ENCODE data around the gene MAPRE3. TPM values are rescaled to one million over a fixed set of nuclear protein-coding genes. Genes with fewer than 3 reads are reported as not detected.

MAPRE3 gene
- total RNA-seq, 1 donor from 2014 or later: 14.4 TPM

GRCh38 chr2:26964446-26965130 is 5.8 kb upstream of the MAPRE3 start:
- no peak overlapping the region for H3K4me3 Mint-ChIP-seq
- peaks cover 6% of the 10 kb centered on the region for H3K4me1 Mint-ChIP-seq (ENCODE audit: unreplicated experiment)
- H3K36me3 Mint-ChIP-seq: no peaks in the 10 kb centered on the region
- no peaks in the 10 kb centered on the region for H3K9me3 Mint-ChIP-seq
- peaks cover 54% of the 10 kb centered on the region for H3K27me3 Mint-ChIP-seq
- no peak for DNase-seq (ENCODE audit: extremely low spot score, unreplicated experiment)
- TF ChIP-seq CTCF (conservative IDR thresholded peaks at IDR 0.05): no peak
- H3K27ac Mint-ChIP-seq: no peak overlapping the region

DNA sequence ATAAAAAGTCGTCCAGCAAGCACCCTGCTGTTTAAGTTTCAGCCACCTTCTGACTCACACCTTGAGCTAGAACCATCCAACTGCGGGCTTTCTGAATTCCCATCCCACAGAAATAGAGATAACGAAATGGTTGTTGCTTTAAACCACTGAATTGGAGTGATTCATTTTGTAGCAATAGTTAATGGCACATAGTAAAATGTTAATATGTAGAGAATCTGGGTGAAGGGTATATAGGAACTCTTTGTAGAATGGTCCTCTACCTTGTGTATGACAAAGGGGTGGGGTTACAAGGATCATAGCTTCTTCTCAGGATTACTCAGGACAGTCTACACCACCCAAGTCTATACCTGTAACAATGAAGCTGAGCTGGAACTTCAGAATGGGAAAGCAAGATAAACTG is 2.4 kb upstream of the MAPRE3 start:
- Mint-ChIP-seq H3K4me3 (peak overlapping the region; percentile 15), H3K9me3 (no peaks in the 10 kb centered on the region), H3K36me3 (no peaks in the 10 kb centered on the region), H3K27ac (no peak overlapping the region), H3K4me1 (ENCODE audit: unreplicated experiment) (peaks cover 18% of the 10 kb centered on the region), H3K27me3 (peaks cover 56% of the 10 kb centered on the region)
- no peak for DNase-seq (ENCODE audit: extremely low spot score, unreplicated experiment)
- TF ChIP-seq CTCF (conservative IDR thresholded peaks at IDR 0.05): no peak

- no peaks in the 10 kb centered on the region for H3K9me3 Mint-ChIP-seq
- H3K36me3 Mint-ChIP-seq: no peaks in the 10 kb centered on the region
- no peak for DNase-seq (ENCODE audit: extremely low spot score, unreplicated experiment)
- peak overlapping the region; percentile 9 for H3K27ac Mint-ChIP-seq
- H3K4me3 Mint-ChIP-seq: peak overlapping the region; percentile 74
- peaks cover 59% of the 10 kb centered on the region for H3K27me3 Mint-ChIP-seq
- H3K4me1 Mint-ChIP-seq (ENCODE audit: unreplicated experiment): peaks cover 21% of the 10 kb centered on the region
- no peak for TF ChIP-seq CTCF (conservative IDR thresholded peaks at IDR 0.05)
Measured at GRCh38 chr2:26969077-26969844, 1.2 kb upstream of the MAPRE3 start.

GRCh38 chr2:26970928-26971627 is 641 bp downstream of the MAPRE3 start:
- DNase-seq (ENCODE audit: extremely low spot score, unreplicated experiment): no peak
- H3K27me3 Mint-ChIP-seq: peaks cover 56% of the 10 kb centered on the region
- H3K4me1 Mint-ChIP-seq (ENCODE audit: unreplicated experiment): peaks cover 26% of the 10 kb centered on the region
- no peaks in the 10 kb centered on the region for H3K9me3 Mint-ChIP-seq
- peak overlapping the region; percentile 71 for H3K27ac Mint-ChIP-seq
- H3K36me3 Mint-ChIP-seq: no peaks in the 10 kb centered on the region
- peak overlapping the region; percentile 89 for H3K4me3 Mint-ChIP-seq
- no peak for TF ChIP-seq CTCF (conservative IDR thresholded peaks at IDR 0.05)

GRCh38 chr2:26971911-26972786 is 1.7 kb downstream of the MAPRE3 start:
- Mint-ChIP-seq H3K4me3 (peak overlapping the region; percentile 89), H3K4me1 (ENCODE audit: unreplicated experiment) (peaks cover 26% of the 10 kb centered on the region), H3K9me3 (no peaks in the 10 kb centered on the region), H3K36me3 (no peaks in the 10 kb centered on the region), H3K27me3 (peaks cover 52% of the 10 kb centered on the region), H3K27ac (no peak overlapping the region)
- no peak for DNase-seq (ENCODE audit: extremely low spot score, unreplicated experiment)
- TF ChIP-seq CTCF (conservative IDR thresholded peaks at IDR 0.05): no peak

All from type B pancreatic cell (in vitro differentiated cells).